ENCODE data around the gene CHD9NB.

DNA sequence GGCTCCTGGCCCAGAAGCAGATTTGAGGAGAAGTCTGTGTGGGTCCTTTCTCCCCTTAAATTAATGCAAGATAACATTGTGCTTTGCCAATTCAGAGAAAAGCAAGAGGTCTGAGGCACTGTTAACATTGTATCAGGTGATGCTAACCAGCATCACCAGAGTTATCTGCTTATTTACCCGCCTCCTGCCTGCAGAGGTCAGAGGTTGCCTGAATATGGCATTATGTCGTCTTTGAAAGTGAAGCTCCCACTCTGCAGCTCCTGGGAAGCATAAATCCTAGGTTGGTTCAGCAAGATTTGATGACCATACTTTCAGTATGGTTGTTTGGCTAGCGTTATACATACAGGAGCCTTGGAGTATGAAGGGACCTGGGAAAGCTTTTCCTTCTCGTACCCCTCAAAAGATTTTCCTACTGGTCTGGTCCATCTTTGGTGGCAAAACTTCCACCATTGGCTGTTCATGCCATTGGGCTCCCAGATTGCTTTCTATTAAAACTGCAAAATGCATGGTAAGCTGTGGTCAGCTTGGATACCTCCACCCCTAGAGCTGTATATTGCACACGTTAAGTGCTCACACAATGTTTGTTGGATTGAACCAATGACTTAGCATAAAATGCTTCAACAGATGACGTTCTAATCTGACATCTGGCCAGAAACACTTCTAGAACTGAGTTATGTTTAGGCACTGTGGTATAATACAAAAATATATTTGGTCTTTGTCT lies 26.2 kb upstream of the CHD9NB start:
- TF ChIP-seq CTCF (IDR thresholded peaks at IDR 0.05), result no peak
- TF ChIP-seq POLR2A (IDR thresholded peaks at IDR 0.05), result no peak
- TF ChIP-seq EP300 (IDR thresholded peaks at IDR 0.05), result no peak
- no peak for TF ChIP-seq POLR2AphosphoS5 (IDR thresholded peaks at IDR 0.05)
